Measurements from ENCODE around the gene PDLIM7. TPM values are rescaled to one million over a fixed set of nuclear protein-coding genes. Genes with fewer than 3 reads are reported as not detected.

The PDLIM7 gene
- total RNA-seq, 1 donor from 2014 or later, result 48.3 TPM

- intact Hi-C loops (cut with micrococcal nuclease), result no loop called here
Observed at GRCh38 chr5:177507596-177508220, 10.3 kb upstream of the PDLIM7 start.

- intact Hi-C loops (cut with micrococcal nuclease), result no loop called here
Observed at GRCh38 chr5:177507165-177507564, 9.8 kb upstream of the PDLIM7 start.

GRCh38 chr5:177505075-177505474 lies 7.7 kb upstream of the PDLIM7 start:
- intact Hi-C loops (cut with micrococcal nuclease), result no loop called here

GRCh38 chr5:177504086-177505056 lies 7.0 kb upstream of the PDLIM7 start:
- intact Hi-C loops (cut with micrococcal nuclease), result no loop called here

GRCh38 chr5:177503351-177504085 lies 6.1 kb upstream of the PDLIM7 start:
- intact Hi-C loops (cut with micrococcal nuclease), result no loop called here

GRCh38 chr5:177502886-177503285 lies 5.5 kb upstream of the PDLIM7 start:
- intact Hi-C loops (cut with micrococcal nuclease), result no loop called here

- intact Hi-C loops (cut with micrococcal nuclease), result loop anchor here (1.0 kb wide), 2 partner anchors 47 to 112 kb away; no protein-coding TSS in a partner anchor
Observed at GRCh38 chr5:177501874-177502678, 4.7 kb upstream of the PDLIM7 start.

GRCh38 chr5:177500685-177501522 lies 3.5 kb upstream of the PDLIM7 start:
- intact Hi-C loops (cut with micrococcal nuclease), result loop anchor here (1.0 kb wide), 2 partner anchors 46 to 111 kb away; no protein-coding TSS in a partner anchor

GRCh38 chr5:177499842-177500241 lies 2.4 kb upstream of the PDLIM7 start:
- intact Hi-C loops (cut with micrococcal nuclease), result loop anchor here (5.0 kb wide), 1 partner anchor 52 kb away; the partner anchor contains the start of gene FAM193B

GRCh38 chr5:177498013-177498787 lies 796 bp upstream of the PDLIM7 start:
- intact Hi-C loops (cut with micrococcal nuclease), result loop anchor here (5.0 kb wide), 1 partner anchor 54 kb away; the partner anchor contains the start of gene FAM193B

GRCh38 chr5:177496727-177497291 lies 595 bp downstream of the PDLIM7 start:
- intact Hi-C loops (cut with micrococcal nuclease), result loop anchor here (1.0 to 5.0 kb wide), 7 partner anchors 18 to 185 kb away; partner anchors contain the start of genes FAM193B and GRK6

GRCh38 chr5:177496070-177496726 lies 1.2 kb downstream of the PDLIM7 start:
- intact Hi-C loops (cut with micrococcal nuclease), result loop anchor here (5.0 kb wide), 1 partner anchor 56 kb away; the partner anchor contains the start of gene FAM193B

GRCh38 chr5:177495243-177496060 lies 2.0 kb downstream of the PDLIM7 start:
- intact Hi-C loops (cut with micrococcal nuclease), result loop anchor here (5.0 kb wide), 1 partner anchor 57 kb away; the partner anchor contains the start of gene FAM193B

- intact Hi-C loops (cut with micrococcal nuclease), result loop anchor here (5.0 kb wide), 1 partner anchor 58 kb away; the partner anchor contains the start of gene FAM193B
Observed at GRCh38 chr5:177494346-177495195, 2.8 kb downstream of the PDLIM7 start.

- intact Hi-C loops (cut with micrococcal nuclease), result no loop called here
Observed at GRCh38 chr5:177493795-177494345, 3.5 kb downstream of the PDLIM7 start.
